ENCODE results near the gene BHLHE40.

The BHLHE40 gene

GRCh38 chr3:4996771-4997291 is 17.6 kb downstream of the BHLHE40 start:
- no peak overlapping the region for H2AFZ ChIP-seq (ENCODE audit: low read length)
- no peaks in the 10 kb centered on the region for H3K4me1 ChIP-seq (ENCODE audit: low read length)
- no peak overlapping the region for H3K9ac ChIP-seq (ENCODE audit: low read length)

GRCh38 chr3:4997946-4998345 is 18.7 kb downstream of the BHLHE40 start:
- Histone ChIP-seq H3F3A (ENCODE audit: insufficient read depth, low read length) (no peaks in the 10 kb centered on the region), H3K27ac (ENCODE audit: low read length) (no peak overlapping the region), H3K4me1 (ENCODE audit: low read length) (no peaks in the 10 kb centered on the region)

More at GRCh38 chr3:4996771-4997291, 17.6 kb downstream of the BHLHE40 start:
- H3F3A ChIP-seq (ENCODE audit: insufficient read depth, low read length) = no peaks in the 10 kb centered on the region
- no peak for DNase-seq
- no peaks in the 10 kb centered on the region for H3K27me3 ChIP-seq (replicated peaks; ENCODE audit: insufficient read depth, low read length)
- no peaks in the 10 kb centered on the region for H3K79me2 ChIP-seq (ENCODE audit: low read length)
- H4K20me1 ChIP-seq (ENCODE audit: insufficient read depth, low read length) = no peaks in the 10 kb centered on the region
- no peaks in the 10 kb centered on the region for H3K36me3 ChIP-seq (replicated peaks; ENCODE audit: insufficient read depth, low read length)
- H3K9me2 ChIP-seq (replicated peaks; ENCODE audit: insufficient read depth, low read length) = no peaks in the 10 kb centered on the region
- H3K4me2 ChIP-seq (ENCODE audit: low read depth, low read length) = no peak overlapping the region
- H3K27ac ChIP-seq (ENCODE audit: low read length) = no peak overlapping the region
- no peak for TF ChIP-seq CTCF (IDR thresholded peaks at IDR 0.05; ENCODE audit: low read length)
- TF ChIP-seq EZH2 (optimal IDR thresholded peaks at IDR 0.05; ENCODE audit: low read depth, low read length) = no peak
- no peak for TF ChIP-seq EZH2phosphoT487 (IDR thresholded peaks at IDR 0.05; ENCODE audit: low read length)
- H3K4me3 ChIP-seq (ENCODE audit: low read length) = no peak overlapping the region
- no peaks in the 10 kb centered on the region for H3K9me3 ChIP-seq (replicated peaks; ENCODE audit: insufficient read depth, low read length)

GRCh38 chr3:4999531-5000184 is 20.4 kb downstream of the BHLHE40 start:
- no peaks in the 10 kb centered on the region for H3K9me3 ChIP-seq (replicated peaks; ENCODE audit: insufficient read depth, low read length)
- H4K20me1 ChIP-seq (ENCODE audit: insufficient read depth, low read length) = no peaks in the 10 kb centered on the region
- H3F3A ChIP-seq (ENCODE audit: insufficient read depth, low read length) = no peaks in the 10 kb centered on the region
- H3K9ac ChIP-seq (ENCODE audit: low read length) = no peak overlapping the region
- no peak overlapping the region for H3K4me3 ChIP-seq (ENCODE audit: low read length)
- no peaks in the 10 kb centered on the region for H3K27me3 ChIP-seq (replicated peaks; ENCODE audit: insufficient read depth, low read length)
- no peak for DNase-seq
- TF ChIP-seq EZH2phosphoT487 (IDR thresholded peaks at IDR 0.05; ENCODE audit: low read length) = no peak
- TF ChIP-seq EZH2 (optimal IDR thresholded peaks at IDR 0.05; ENCODE audit: low read depth, low read length) = no peak
- TF ChIP-seq CTCF (IDR thresholded peaks at IDR 0.05; ENCODE audit: low read length) = no peak
- no peaks in the 10 kb centered on the region for H3K36me3 ChIP-seq (replicated peaks; ENCODE audit: insufficient read depth, low read length)
- no peaks in the 10 kb centered on the region for H3K79me2 ChIP-seq (ENCODE audit: low read length)
- no peaks in the 10 kb centered on the region for H3K4me1 ChIP-seq (ENCODE audit: low read length)
- H3K9me2 ChIP-seq (replicated peaks; ENCODE audit: insufficient read depth, low read length) = no peaks in the 10 kb centered on the region
- no peak overlapping the region for H3K27ac ChIP-seq (ENCODE audit: low read length)
- H2AFZ ChIP-seq (ENCODE audit: low read length) = no peak overlapping the region
- no peak overlapping the region for H3K4me2 ChIP-seq (ENCODE audit: low read depth, low read length)

More at GRCh38 chr3:4997946-4998345, 18.7 kb downstream of the BHLHE40 start:
- Histone ChIP-seq H3K9ac (ENCODE audit: low read length) (no peak overlapping the region), H2AFZ (ENCODE audit: low read length) (no peak overlapping the region), H3K4me3 (ENCODE audit: low read length) (no peak overlapping the region), H4K20me1 (ENCODE audit: insufficient read depth, low read length) (no peaks in the 10 kb centered on the region), H3K27me3 (replicated peaks; ENCODE audit: insufficient read depth, low read length) (no peaks in the 10 kb centered on the region), H3K79me2 (ENCODE audit: low read length) (no peaks in the 10 kb centered on the region), H3K4me2 (ENCODE audit: low read depth, low read length) (no peak overlapping the region), H3K9me3 (replicated peaks; ENCODE audit: insufficient read depth, low read length) (no peaks in the 10 kb centered on the region), H3K36me3 (replicated peaks; ENCODE audit: insufficient read depth, low read length) (no peaks in the 10 kb centered on the region), H3K9me2 (replicated peaks; ENCODE audit: insufficient read depth, low read length) (no peaks in the 10 kb centered on the region)
- TF ChIP-seq CTCF (IDR thresholded peaks at IDR 0.05; ENCODE audit: low read length) (no peak), EZH2 (optimal IDR thresholded peaks at IDR 0.05; ENCODE audit: low read depth, low read length) (no peak), EZH2phosphoT487 (IDR thresholded peaks at IDR 0.05; ENCODE audit: low read length) (no peak)
- no peak for DNase-seq
